ENCODE results near the gene SMCO4.

The SMCO4 gene

DNA sequence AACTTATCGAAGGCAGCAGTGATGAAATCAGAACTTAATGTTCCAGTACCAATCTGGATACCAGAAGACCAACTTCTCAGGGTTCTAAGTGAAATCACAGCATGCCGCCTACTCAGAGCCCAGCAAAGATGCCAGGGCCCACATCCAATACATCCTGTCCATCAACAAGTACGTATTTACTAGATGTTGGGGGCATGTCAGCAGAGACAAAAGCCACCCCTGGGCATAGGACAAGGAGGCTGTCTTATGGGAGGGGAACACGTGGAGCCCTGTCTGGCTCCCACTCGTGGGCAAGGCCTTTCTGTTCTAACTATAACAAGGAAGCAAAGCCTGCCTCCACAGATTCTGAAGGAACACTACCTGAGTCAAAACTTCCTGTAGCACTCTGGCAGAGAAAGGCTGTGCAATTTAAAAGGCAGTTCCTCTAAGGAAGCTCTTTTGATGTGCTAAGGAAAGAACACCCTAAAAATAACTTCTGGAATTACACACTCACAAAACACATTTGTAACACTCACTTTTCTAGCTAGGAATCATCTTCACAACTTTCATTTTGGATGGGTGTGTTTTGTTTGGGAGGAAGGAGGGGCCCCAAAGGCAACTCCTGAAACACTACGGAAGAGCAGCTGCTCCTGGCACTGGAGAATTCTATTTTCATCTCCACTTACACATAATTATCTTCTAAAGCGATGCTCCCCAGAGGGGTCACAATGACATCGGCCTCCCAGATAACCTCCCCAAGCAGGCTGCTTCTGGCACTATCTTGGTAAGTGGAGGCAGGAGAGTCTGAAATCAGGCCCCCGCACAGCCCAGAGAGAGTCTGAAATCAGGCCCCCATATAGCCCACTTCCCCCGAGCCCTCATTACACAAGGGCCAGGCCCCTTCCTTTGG is 14.2 kb downstream of the SMCO4 start:
- no peak for DNase-seq (ENCODE audit: low read depth)

DNA sequence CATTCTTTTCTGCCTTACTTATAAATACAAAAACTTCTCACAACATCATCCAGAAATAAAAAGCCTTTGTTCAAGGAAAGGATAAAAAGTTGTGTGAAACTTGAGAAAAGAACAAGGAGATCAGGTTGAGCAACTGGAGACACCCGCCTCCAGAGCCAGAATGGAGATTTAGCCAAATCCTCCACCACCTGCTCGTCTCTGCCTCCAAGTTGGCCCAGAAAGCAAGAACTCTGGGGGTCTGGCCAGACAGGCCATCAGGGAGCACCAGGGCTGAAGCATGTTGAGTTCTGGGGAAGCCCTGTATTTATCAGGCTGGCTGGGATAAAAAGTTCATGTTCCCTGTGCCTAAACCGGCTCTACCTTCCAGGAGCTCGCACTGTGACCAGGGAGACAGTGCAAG is 14.9 kb downstream of the SMCO4 start:
- no peak for DNase-seq (ENCODE audit: low read depth)

- DNase-seq (ENCODE audit: low read depth) = no peak
Observed at GRCh38 chr11:93526641-93527583, 16.3 kb downstream of the SMCO4 start.

- no peak for DNase-seq (ENCODE audit: low read depth)
Observed at GRCh38 chr11:93526346-93526633, 16.9 kb downstream of the SMCO4 start.

GRCh38 chr11:93525601-93526345 is 17.4 kb downstream of the SMCO4 start:
- no peak for DNase-seq (ENCODE audit: low read depth)

DNA sequence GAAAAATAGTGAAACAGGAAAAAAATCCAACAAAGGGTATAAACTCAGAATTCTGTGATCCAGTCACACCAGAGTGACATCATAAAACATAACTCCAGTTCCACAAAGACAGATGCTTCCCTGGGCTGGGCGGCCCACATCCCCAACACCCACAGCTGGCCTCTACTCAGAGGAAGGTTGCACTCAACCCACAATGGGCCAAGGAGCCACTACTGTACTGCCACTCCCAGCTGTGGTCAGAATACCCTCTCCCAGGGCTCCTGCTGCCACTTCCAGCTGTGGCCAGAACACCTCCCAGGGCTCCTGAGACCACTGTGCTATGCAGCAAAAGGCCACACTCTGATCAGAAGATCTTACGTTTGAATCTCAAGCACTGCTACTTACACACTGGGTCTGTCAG is 18.3 kb downstream of the SMCO4 start:
- DNase-seq (ENCODE audit: low read depth) = no peak

DNA sequence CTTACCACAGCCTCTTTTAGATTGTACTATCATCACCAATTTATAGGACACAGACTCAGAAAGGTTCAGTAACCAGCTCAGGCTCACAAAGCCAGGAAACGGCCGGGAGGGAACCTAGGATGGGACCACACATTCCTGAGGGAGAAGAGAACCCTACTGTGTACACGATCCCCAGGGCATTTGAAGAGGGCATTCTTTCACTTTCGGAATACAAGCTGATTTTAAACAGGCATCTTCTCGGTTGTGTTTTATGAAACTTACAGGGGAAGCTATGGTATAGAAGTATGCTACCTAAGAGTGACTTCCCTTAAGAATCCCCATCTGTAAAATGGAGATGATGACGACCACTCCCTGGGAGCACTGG is 19.0 kb downstream of the SMCO4 start:
- DNase-seq (ENCODE audit: low read depth) = no peak

DNA sequence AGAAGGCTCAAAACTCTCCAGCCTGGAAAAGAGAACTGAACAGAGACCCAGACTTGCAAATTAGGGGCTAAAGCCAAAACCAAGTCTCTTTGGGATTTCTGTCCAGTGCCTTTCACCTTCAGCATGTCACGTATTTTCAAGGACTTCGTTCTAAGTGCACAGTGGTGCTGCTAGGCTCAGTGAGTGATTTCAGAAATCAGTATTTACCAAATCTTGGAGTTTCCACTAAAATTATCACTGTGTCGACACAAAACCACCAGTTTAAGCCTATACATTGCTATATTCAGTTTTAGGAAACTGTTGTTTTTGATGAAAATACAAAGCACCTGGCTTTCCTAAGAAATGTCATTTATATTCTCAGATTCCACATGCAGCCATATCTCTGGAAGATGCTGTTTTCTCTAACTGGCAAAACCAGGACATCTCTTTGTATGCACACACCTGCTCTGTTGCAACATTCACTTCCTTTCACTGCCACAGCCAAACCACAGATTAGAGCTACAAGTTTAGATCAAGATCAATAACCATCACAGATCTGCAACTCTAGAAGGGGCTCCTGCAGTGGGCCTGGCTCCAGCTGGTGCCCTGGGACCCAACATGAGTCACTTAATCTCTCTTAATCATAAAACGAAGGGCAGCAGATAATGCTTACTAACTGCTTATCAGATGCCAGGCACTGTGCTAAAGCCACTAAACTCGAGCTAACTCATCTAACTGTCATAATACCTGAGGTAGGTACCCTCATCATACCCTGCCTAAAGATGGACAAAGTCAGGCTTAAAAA is 22.3 kb downstream of the SMCO4 start:
- no peak for DNase-seq (ENCODE audit: low read depth)

GRCh38 chr11:93519179-93519578 is 24.0 kb downstream of the SMCO4 start:
- no peak for DNase-seq (ENCODE audit: low read depth)

- DNase-seq (ENCODE audit: low read depth) = no peak
Observed at GRCh38 chr11:93518081-93518480, 25.1 kb downstream of the SMCO4 start.

GRCh38 chr11:93517611-93518010 is 25.6 kb downstream of the SMCO4 start:
- DNase-seq (ENCODE audit: low read depth) = no peak

- DNase-seq (ENCODE audit: low read depth) = no peak
Observed at GRCh38 chr11:93517041-93517440, 26.1 kb downstream of the SMCO4 start.

DNA sequence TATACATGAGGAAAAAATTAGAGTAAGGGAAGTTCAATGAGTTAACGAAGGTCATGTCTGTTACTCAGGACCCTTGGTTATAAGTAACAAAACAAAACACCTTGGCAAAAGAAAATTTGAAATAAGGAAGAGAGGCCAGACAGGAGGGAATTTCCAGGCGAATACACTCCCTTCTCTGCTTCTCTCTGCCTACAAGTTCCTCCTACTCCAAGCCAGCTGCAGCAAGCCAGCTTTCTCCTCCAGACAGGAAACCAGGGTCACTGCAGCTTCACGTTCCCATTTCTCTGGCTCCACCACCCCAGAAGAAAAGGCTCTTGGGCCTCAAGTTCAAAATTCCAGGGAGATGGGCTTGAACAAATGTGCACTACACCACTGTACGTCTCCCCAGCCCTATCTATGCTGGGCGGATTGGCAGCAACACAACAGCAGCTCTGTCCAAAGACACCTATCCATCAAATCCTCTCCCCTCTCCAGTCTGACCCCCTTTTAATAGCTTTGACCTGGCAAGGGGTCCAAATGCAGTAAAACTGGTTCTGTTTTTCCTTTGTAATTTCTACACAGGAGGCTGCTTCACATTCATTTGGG is 27.7 kb downstream of the SMCO4 start:
- DNase-seq (ENCODE audit: low read depth) = no peak

- DNase-seq (ENCODE audit: low read depth) = no peak
Observed at GRCh38 chr11:93514712-93515111, 28.5 kb downstream of the SMCO4 start.

- no peak for DNase-seq (ENCODE audit: low read depth)
Observed at GRCh38 chr11:93513772-93514171, 29.4 kb downstream of the SMCO4 start.

GRCh38 chr11:93512949-93513667 is 30.1 kb downstream of the SMCO4 start:
- DNase-seq (ENCODE audit: low read depth) = no peak

DNA sequence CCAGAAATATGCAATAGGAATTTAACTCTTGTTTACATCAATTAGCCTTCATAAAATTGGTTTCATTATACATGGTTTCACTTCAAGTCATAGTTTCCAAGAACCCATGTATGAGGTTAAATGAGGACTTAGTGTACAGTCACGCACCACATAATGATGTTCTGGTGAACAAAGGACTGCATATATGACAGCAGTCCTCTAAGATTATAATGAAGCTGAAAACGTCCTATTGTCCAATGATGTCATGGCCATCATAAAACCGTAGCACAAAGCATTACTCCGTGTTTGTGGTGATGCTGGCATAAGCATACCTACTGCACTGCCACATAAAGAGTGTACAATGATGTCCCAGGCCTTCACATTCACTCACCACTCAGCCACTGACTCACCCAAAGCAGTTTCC is 31.1 kb downstream of the SMCO4 start:
- no peak for DNase-seq (ENCODE audit: low read depth)

- no peak for DNase-seq (ENCODE audit: low read depth)
Observed at GRCh38 chr11:93510196-93510873, 32.9 kb downstream of the SMCO4 start.

- DNase-seq (ENCODE audit: low read depth) = no peak
Observed at GRCh38 chr11:93507517-93507916, 35.7 kb downstream of the SMCO4 start.

- DNase-seq (ENCODE audit: low read depth) = no peak
Observed at GRCh38 chr11:93505703-93506102, 37.5 kb downstream of the SMCO4 start.

Measured in activated T-cell treated with anti-CD3 and anti-CD28 coated beads for 24 hours (primary cell).